Keratinocyte (primary cell): ENCODE measurements around the gene DIS3L2. TPM values are rescaled to one million over a fixed set of nuclear protein-coding genes. Genes with fewer than 3 reads are reported as not detected.

Experiments used
- DNase-seq: peaks from one replicate; pipeline ENCODE4 v3.0.0-alpha.2; 2011; ENCODE audit warnings: low read depth, missing footprints, low spot score
- FAIRE-seq: peaks from 2 replicates; lab custom pipeline; 2011; peaks lifted over from hg19 to GRCh38; lab: Jason Lieb, UNC
- H2AFZ ChIP-seq: 2 replicates; pipeline ENCODE4 v1.6.0; 2012; ENCODE audit warnings: low read length, control low read depth, inconsistent platforms; ENCODE audit not compliant: control insufficient read depth
- H3K27ac ChIP-seq: 2 replicates; pipeline ENCODE4 v1.5.1; 2011; ENCODE audit warnings: low read length; ENCODE audit not compliant: control insufficient read depth, insufficient read depth
- H3K27me3 ChIP-seq: 3 replicates; pipeline ENCODE4 v1.6.0; 2011; ENCODE audit warnings: low read length; ENCODE audit not compliant: control insufficient read depth, insufficient read depth; ENCODE audit errors: extremely low read depth
- H3K36me3 ChIP-seq, 2 experiments: 2 replicates in 1 of 2; 3 replicates in 1 of 2; pipeline ENCODE4 v1.5.1; 2011; ENCODE audit warnings: low read length in 2 of 2, mild to moderate bottlenecking in 1 of 2; ENCODE audit not compliant: control insufficient read depth in 2 of 2, insufficient read depth in 2 of 2; ENCODE audit errors: extremely low read depth in 1 of 2
- H3K4me1 ChIP-seq: 3 replicates; pipeline ENCODE4 v1.5.1; 2011; ENCODE audit warnings: low read length; ENCODE audit not compliant: control insufficient read depth, insufficient read depth; ENCODE audit errors: extremely low read depth
- H3K4me2 ChIP-seq: 3 replicates; pipeline ENCODE4 v1.6.0; 2011; ENCODE audit warnings: low read depth, low read length; ENCODE audit not compliant: control insufficient read depth, insufficient read depth; ENCODE audit errors: extremely low read depth
- H3K4me3 ChIP-seq, 3 experiments: fragments of 200-600 bp in 1 of 3; sonication (generic) in 1 of 3; 2 replicates in 2 of 3; 3 replicates in 1 of 3; pipeline ENCODE4 v1.5.1; 2011 to 2016; ENCODE audit warnings: low read length in 3 of 3, mild to moderate bottlenecking in 3 of 3, control low read depth in 2 of 3, inconsistent platforms in 1 of 3, low read depth in 1 of 3, mixed read lengths in 1 of 3, mixed run types in 1 of 3, moderate library complexity in 1 of 3; ENCODE audit not compliant: control insufficient read depth in 2 of 3, insufficient read depth in 2 of 3; ENCODE audit errors: extremely low read depth in 1 of 3
- H3K79me2 ChIP-seq: 2 replicates; pipeline ENCODE4 v1.6.0; 2012; ENCODE audit warnings: low read length; ENCODE audit not compliant: control insufficient read depth, insufficient read depth
- H3K9ac ChIP-seq: 3 replicates; pipeline ENCODE4 v1.6.0; 2011; ENCODE audit warnings: low read length; ENCODE audit not compliant: control insufficient read depth, insufficient read depth; ENCODE audit errors: extremely low read depth
- H3K9me1 ChIP-seq: 3 replicates; pipeline ENCODE4 v1.6.0; 2011; ENCODE audit warnings: low read length; ENCODE audit not compliant: control insufficient read depth, insufficient read depth; ENCODE audit errors: extremely low read depth
- H3K9me3 ChIP-seq: 2 replicates; pipeline ENCODE4 v1.5.1; 2012; ENCODE audit warnings: low read depth, low read length; ENCODE audit not compliant: control insufficient read depth
- H4K20me1 ChIP-seq: 3 replicates; pipeline ENCODE4 v1.6.0; 2011; ENCODE audit warnings: low read length; ENCODE audit not compliant: control insufficient read depth, insufficient read depth; ENCODE audit errors: extremely low read depth
- EZH2 ChIP-seq: IDR thresholded peaks from one replicate; pipeline ENCODE4 v1.6.1; 2012; ENCODE audit warnings: inconsistent platforms, mild to moderate bottlenecking, low read length, moderate library complexity
- dilution Hi-C: fragments of 300-500 bp; cut with MboI; formaldehyde crosslinking; loops from one replicate; pipeline ENCODE4 v1.7.0; 2020; ENCODE audit warnings: low sequenced_read_pairs; ENCODE audit not compliant: extremely low pct_ligation_motif_present
- polyA plus RNA-seq, 5 experiments: library from polyadenylated mRNA; depleted of rRNA in 3 of 5; stranded (reverse) in 3 of 5; stranded (forward) in 1 of 5; unstranded in 1 of 5; fragments of >200 nt; gene quantifications; 1 replicate in 1 of 5; 2 replicates in 3 of 5; 3 replicates in 1 of 5; pipeline versions ENCODE4 v1.2.1 to v1.2.3, GENCODE V29; 2011 to 2012; ENCODE audit warnings: missing spikeins in 2 of 5, low read depth in 1 of 5, low replicate concordance in 1 of 5
- TF ChIP-seq, protein P1 (sequence below), 3 experiments: IDR thresholded peaks in 1 of 3; conservative IDR thresholded peaks in 1 of 3; optimal IDR thresholded peaks in 1 of 3; 2 replicates in 2 of 3; 3 replicates in 1 of 3; pipeline versions ENCODE3 to v1.5.1; 2011; ENCODE audit warnings: low read length in 3 of 3, mild to moderate bottlenecking in 3 of 3, moderate library complexity in 2 of 3, control low read depth in 1 of 3, inconsistent platforms in 1 of 3; ENCODE audit not compliant: insufficient read depth in 2 of 3; ENCODE audit errors: extremely low read depth in 1 of 3

Gene DIS3L2
- polyA plus RNA-seq, 1 donor (not counting 4 experiments of a cell fraction or from before 2014, with no cell fraction given) = 8.6 TPM

DNA sequence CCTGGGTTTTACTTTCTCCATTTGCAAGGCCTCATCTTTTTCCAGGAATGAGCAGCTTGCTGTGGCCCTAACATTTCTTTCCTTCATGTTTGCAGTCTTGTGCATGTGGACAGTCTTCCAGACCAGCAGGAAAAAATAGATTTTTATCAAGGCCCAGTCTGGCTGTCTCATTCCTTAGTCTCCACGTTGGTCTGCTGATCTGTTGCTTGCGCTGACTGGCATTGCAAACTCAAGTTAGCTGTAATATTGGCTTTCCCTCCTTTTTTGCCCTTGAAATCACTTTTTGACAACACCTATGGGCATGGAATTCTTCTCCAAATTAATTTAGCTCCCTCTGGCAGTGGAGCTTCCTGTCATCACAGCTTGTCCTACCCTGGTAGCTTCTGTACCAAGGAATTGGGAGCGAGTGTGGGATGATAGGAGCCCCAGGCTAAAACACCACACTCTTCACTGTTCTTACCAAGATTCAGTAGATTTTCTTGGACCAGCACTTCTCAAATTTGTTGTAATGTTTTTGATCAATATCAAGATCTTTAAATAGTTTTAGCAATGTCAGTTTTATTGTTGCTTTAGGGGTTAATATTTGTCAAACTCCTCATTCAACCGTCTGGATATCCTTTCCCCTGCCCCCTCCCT is 48.2 kb downstream of the DIS3L2 start:
- Histone ChIP-seq H3K9me1 (no peaks in the 10 kb centered on the region), H3K4me1 (peaks cover 23% of the 10 kb centered on the region), H4K20me1 (peaks cover 2% of the 10 kb centered on the region), H3K27me3 (no peaks in the 10 kb centered on the region), H3K4me3 (no peak overlapping the region), H3K9me3 (no peaks in the 10 kb centered on the region), H3K79me2 (peaks cover 6% of the 10 kb centered on the region), H3K4me2 (no peak overlapping the region), H3K9ac (no peak overlapping the region), H3K27ac (no peak overlapping the region), H3K36me3 (no peaks in the 10 kb centered on the region), H2AFZ (no peak overlapping the region)
- dilution Hi-C loops = no loop called here
- TF ChIP-seq, protein P1, sequence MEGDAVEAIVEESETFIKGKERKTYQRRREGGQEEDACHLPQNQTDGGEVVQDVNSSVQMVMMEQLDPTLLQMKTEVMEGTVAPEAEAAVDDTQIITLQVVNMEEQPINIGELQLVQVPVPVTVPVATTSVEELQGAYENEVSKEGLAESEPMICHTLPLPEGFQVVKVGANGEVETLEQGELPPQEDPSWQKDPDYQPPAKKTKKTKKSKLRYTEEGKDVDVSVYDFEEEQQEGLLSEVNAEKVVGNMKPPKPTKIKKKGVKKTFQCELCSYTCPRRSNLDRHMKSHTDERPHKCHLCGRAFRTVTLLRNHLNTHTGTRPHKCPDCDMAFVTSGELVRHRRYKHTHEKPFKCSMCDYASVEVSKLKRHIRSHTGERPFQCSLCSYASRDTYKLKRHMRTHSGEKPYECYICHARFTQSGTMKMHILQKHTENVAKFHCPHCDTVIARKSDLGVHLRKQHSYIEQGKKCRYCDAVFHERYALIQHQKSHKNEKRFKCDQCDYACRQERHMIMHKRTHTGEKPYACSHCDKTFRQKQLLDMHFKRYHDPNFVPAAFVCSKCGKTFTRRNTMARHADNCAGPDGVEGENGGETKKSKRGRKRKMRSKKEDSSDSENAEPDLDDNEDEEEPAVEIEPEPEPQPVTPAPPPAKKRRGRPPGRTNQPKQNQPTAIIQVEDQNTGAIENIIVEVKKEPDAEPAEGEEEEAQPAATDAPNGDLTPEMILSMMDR (optimal IDR thresholded peaks at IDR 0.05 in 1 of 3, IDR thresholded peaks at IDR 0.05 in 1 of 3, conservative IDR thresholded peaks at IDR 0.05 in 1 of 3; ENCODE audit: extremely low read depth in 1 of 3, insufficient read depth in 2 of 3, low read length in 3 of 3) = no peak
- no peak for TF ChIP-seq EZH2
- DNase-seq (no peak), FAIRE-seq (no peak)

- Histone ChIP-seq H3K4me1 (peaks cover 23% of the 10 kb centered on the region), H3K36me3 (peaks cover 2 to 6% of the 10 kb centered on the region in 2 experiments), H3K9ac (no peak overlapping the region), H3K9me1 (no peaks in the 10 kb centered on the region), H3K4me2 (peak overlapping the region; percentile 49), H3K4me3 (peak overlapping the region in 1 of 3 experiments; percentile 19), H3K27me3 (no peaks in the 10 kb centered on the region), H3K79me2 (peaks cover 2% of the 10 kb centered on the region), H3K27ac (peak overlapping the region; percentile 11), H3K9me3 (no peaks in the 10 kb centered on the region), H2AFZ (no peak overlapping the region), H4K20me1 (peaks cover 2% of the 10 kb centered on the region)
- TF ChIP-seq, protein P1 (optimal IDR thresholded peaks at IDR 0.05 in 1 of 3, IDR thresholded peaks at IDR 0.05 in 1 of 3, conservative IDR thresholded peaks at IDR 0.05 in 1 of 3; ENCODE audit: extremely low read depth in 1 of 3, insufficient read depth in 2 of 3, low read length in 3 of 3) = no peak
- no peak for TF ChIP-seq EZH2
- peak; percentile 97 for FAIRE-seq
- peak; percentile 81 for DNase-seq
- dilution Hi-C loops = no loop called here
These were observed 52.3 kb downstream of the DIS3L2 start for GRCh38 chr2:232013701-232014353.
